ENCODE results near the gene TSHZ2. TPM values are rescaled to one million over a fixed set of nuclear protein-coding genes. Genes with fewer than 3 reads are reported as not detected.
"Not testable (repeated sequence)": the region's sequence is repeated elsewhere in the genome, so short reads cannot be mapped to it uniquely, and the experiment has no call there.

The TSHZ2 gene
- total RNA-seq, 3 donors from 2014 or later, result 31.7 to 106 (median 59.6) TPM

DNA sequence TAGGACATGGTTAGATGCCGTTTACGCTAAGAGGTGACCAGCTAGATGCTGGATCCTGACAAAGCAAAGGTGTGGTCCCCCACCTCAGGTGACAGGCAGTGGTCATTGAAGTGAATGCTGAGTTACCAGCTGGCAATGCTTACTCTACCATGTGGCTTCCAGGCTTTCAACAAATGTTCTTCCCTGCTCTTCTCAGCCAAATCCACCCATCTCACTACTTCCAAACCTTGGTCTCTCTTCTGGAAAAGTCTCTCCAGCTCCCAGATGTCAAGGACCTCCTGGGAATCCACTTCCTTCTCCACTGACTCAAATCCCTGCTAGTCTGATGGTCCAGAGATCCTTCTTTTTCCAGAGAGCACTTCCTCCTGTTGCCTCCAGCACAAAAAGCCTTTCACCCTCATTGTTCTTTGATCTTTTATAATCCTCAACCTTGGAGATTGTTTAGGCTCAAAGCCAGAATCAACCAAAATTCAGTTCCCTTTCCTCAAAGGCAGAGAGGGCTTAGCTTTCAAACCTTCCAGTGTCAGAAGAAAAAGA, 393.4 kb downstream of the TSHZ2 start:
- no peaks in the 10 kb centered on the region for H3K4me1 ChIP-seq

DNA sequence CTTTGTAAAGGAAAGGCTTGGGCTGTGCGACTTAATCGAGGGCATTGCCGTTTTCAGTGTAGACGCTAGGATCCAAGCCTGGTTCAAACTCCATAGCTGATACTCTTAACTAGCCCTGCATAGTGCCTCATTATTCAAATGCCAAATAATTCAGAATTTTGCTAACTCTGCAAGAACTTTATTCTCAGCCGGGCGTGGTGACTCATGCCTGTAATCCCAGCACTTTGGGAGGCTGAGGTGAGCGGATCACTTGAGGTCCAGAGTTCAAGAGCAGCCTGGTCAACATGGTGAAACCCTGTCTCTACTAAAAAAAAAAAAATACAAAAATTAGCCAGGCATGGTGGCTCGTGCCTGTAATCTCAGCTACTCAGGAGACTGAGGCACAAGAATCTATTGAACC, 394.8 kb downstream of the TSHZ2 start:
- intact Hi-C loops (cut with DNase I; ENCODE audit: low total_unique reads); H3K27me3 ChIP-seq; H3K9me3 ChIP-seq; H3K4me1 ChIP-seq; H3K4me3 ChIP-seq; H3K36me3 ChIP-seq; DNase-seq (ENCODE audit: low spot score in 2 of 2); H3K27ac ChIP-seq: not testable (repeated sequence)

More for the DNA sequence above, 393.4 kb downstream of the TSHZ2 start:
- H3K4me3 ChIP-seq, result no peak overlapping the region
- H3K9me3 ChIP-seq, result no peaks in the 10 kb centered on the region
- no peak for DNase-seq (ENCODE audit: low spot score in 2 of 2)
- intact Hi-C loops (cut with DNase I; ENCODE audit: low total_unique reads), result no loop called here
- no peaks in the 10 kb centered on the region for H3K36me3 ChIP-seq
- TF ChIP-seq POLR2A (IDR thresholded peaks at IDR 0.05) (no peak), POLR2AphosphoS5 (IDR thresholded peaks at IDR 0.05) (no peak)
- TF ChIP-seq, protein P1, sequence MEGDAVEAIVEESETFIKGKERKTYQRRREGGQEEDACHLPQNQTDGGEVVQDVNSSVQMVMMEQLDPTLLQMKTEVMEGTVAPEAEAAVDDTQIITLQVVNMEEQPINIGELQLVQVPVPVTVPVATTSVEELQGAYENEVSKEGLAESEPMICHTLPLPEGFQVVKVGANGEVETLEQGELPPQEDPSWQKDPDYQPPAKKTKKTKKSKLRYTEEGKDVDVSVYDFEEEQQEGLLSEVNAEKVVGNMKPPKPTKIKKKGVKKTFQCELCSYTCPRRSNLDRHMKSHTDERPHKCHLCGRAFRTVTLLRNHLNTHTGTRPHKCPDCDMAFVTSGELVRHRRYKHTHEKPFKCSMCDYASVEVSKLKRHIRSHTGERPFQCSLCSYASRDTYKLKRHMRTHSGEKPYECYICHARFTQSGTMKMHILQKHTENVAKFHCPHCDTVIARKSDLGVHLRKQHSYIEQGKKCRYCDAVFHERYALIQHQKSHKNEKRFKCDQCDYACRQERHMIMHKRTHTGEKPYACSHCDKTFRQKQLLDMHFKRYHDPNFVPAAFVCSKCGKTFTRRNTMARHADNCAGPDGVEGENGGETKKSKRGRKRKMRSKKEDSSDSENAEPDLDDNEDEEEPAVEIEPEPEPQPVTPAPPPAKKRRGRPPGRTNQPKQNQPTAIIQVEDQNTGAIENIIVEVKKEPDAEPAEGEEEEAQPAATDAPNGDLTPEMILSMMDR (IDR thresholded peaks at IDR 0.05), result no peak
- H3K27me3 ChIP-seq, result no peaks in the 10 kb centered on the region
- no peak overlapping the region for H3K27ac ChIP-seq

DNA sequence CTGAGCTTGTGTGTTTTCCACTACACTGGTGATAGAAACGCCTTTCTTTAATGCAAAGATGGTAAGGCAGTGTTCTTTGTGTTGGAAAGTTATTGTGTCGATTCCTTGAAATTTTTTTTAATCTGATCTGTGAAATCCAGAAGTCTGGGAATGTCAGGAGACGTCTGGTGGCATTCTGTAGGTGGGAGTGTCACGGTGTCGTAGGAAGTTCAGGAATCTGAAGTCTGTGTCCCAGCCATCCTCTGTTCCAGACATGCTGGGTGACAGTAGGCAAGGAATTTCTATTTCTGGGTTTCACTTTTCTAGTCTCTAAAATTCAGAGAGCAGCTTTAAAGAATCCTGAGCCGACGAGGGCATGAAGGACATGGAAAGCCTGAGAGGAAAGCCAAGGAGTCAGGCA, 397.7 kb downstream of the TSHZ2 start:
- TF ChIP-seq POLR2A (IDR thresholded peaks at IDR 0.05) (no peak), POLR2AphosphoS5 (IDR thresholded peaks at IDR 0.05) (no peak)
- TF ChIP-seq, protein P1 (IDR thresholded peaks at IDR 0.05), result no peak
- intact Hi-C loops (cut with DNase I; ENCODE audit: low total_unique reads), result no loop called here
- H3K27ac ChIP-seq, result no peak overlapping the region
- H3K4me3 ChIP-seq, result no peak overlapping the region
- H3K27me3 ChIP-seq, result no peaks in the 10 kb centered on the region
- DNase-seq (ENCODE audit: low spot score in 2 of 2), result no peak
- no peaks in the 10 kb centered on the region for H3K4me1 ChIP-seq
- no peaks in the 10 kb centered on the region for H3K9me3 ChIP-seq
- H3K36me3 ChIP-seq, result no peaks in the 10 kb centered on the region

DNA sequence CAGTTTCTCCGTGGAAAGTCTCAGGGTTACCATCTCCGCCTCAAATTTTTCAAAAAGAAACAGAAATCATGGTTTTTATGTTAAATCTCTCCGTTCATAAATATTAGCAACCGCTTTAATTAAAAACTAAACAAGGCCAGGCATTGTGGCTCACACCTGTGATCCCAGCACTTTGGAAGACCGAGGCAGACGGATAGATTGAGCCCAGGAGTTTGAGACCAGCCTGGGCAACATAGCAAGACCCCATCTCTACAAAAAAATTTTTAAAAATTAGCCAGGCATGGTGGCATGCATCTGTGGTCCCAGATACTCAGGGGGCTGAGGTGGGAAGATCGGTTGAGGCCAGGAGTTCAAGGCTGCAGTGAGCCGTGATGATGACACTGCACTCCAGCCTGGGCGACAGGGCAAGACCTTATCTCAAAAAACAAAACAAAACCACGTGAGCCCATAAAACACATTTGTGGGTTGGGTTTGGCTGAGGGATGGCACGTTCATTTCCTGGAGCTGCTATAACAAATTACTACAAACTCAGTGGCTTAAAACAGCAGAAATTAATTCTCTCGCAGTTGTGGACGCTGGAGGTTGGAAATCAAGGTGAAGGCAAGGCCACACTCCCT, 398.3 kb downstream of the TSHZ2 start:
- intact Hi-C loops (cut with DNase I; ENCODE audit: low total_unique reads), result no loop called here
- Histone ChIP-seq H3K4me1 (no peaks in the 10 kb centered on the region), H3K36me3 (no peaks in the 10 kb centered on the region)

DNA sequence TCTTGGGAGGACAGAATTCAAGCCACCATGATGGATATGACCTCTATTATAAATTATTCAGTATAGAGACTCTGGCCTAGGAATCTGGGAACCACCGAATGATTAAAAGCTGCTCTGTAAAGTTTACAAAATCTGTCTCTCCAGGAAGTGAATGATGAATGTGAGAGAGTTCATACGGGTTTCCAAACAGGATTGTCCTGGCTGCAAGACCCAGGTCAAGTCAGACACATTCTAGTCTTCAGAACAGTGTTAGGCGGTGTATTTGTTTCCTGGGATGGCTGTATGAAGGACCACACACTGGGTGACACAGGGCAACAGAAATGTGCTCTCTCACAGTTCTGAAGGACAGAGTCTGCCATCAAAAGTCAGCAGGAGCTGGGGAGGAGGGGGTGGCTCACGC, 399.1 kb downstream of the TSHZ2 start:
- Histone ChIP-seq H3K27me3 (no peaks in the 10 kb centered on the region), H3K4me3 (no peak overlapping the region), H3K9me3 (no peaks in the 10 kb centered on the region), H3K27ac (no peak overlapping the region), H3K36me3 (no peaks in the 10 kb centered on the region), H3K4me1 (no peaks in the 10 kb centered on the region)
- intact Hi-C loops (cut with DNase I; ENCODE audit: low total_unique reads), result no loop called here
- TF ChIP-seq, protein P1 (IDR thresholded peaks at IDR 0.05), result no peak
- TF ChIP-seq POLR2A (IDR thresholded peaks at IDR 0.05), result no peak
- no peak for TF ChIP-seq POLR2AphosphoS5 (IDR thresholded peaks at IDR 0.05)
- DNase-seq (ENCODE audit: low spot score in 2 of 2), result no peak

More for the DNA sequence above, 398.3 kb downstream of the TSHZ2 start:
- TF ChIP-seq, protein P1 (IDR thresholded peaks at IDR 0.05), result no peak
- TF ChIP-seq POLR2AphosphoS5 (IDR thresholded peaks at IDR 0.05) (no peak), POLR2A (IDR thresholded peaks at IDR 0.05) (no peak)
- H3K4me3 ChIP-seq, result no peak overlapping the region
- H3K27me3 ChIP-seq, result no peaks in the 10 kb centered on the region
- no peak overlapping the region for H3K27ac ChIP-seq
- H3K9me3 ChIP-seq, result no peaks in the 10 kb centered on the region
- DNase-seq (ENCODE audit: low spot score in 2 of 2), result no peak

All from breast epithelium (tissue), 4 donors.